G401 (cell line): ENCODE results near the gene XRN1. TPM values are rescaled to one million over a fixed set of nuclear protein-coding genes. Genes with fewer than 3 reads are reported as not detected.
"Not testable (repeated sequence)": the region's sequence is repeated elsewhere in the genome, so short reads cannot be mapped to it uniquely, and the experiment has no call there.

ENCODE experiments used
- DNase-seq: peaks from one replicate; pipeline ENCODE4 v3.0.0-alpha.2; 2015; ENCODE audit warnings: low spot score
- in situ Hi-C: cut with HindIII; loops from 2 replicates; pipeline ENCODE4 v1.10.0; 2016; ENCODE audit warnings: low sequenced_read_pairs, mixed read lengths
- total RNA-seq: library from RNA; depleted of rRNA; stranded (reverse); fragments of >200 nt; shearing (Covaris generic); gene quantifications from 2 replicates; pipeline ENCODE4 v1.2.3, GENCODE V29; 2014

Gene XRN1
- total RNA-seq, 1 experiment from 2014 or later, result 7.7 TPM

GRCh38 chr3:142438096-142438495, 9.7 kb downstream of the XRN1 start:
- DNase-seq, in situ Hi-C loops: not testable (repeated sequence)

- no peak for DNase-seq
- in situ Hi-C loops, result no loop called here
Measured at GRCh38 chr3:142436951-142437585, 10.8 kb downstream of the XRN1 start.

GRCh38 chr3:142434503-142434902, 13.3 kb downstream of the XRN1 start:
- no peak for DNase-seq
- in situ Hi-C loops, result no loop called here

- DNase-seq, result no peak
- in situ Hi-C loops, result no loop called here
Measured at GRCh38 chr3:142433110-142433509, 14.7 kb downstream of the XRN1 start.

GRCh38 chr3:142429582-142429981, 18.3 kb downstream of the XRN1 start:
- no peak for DNase-seq
- in situ Hi-C loops, result no loop called here

- DNase-seq, result no peak
- in situ Hi-C loops, result no loop called here
Measured at GRCh38 chr3:142424754-142425153, 23.1 kb downstream of the XRN1 start.

- in situ Hi-C loops, result no loop called here
- DNase-seq, result no peak
Measured at GRCh38 chr3:142418926-142419592, 28.8 kb downstream of the XRN1 start.

- in situ Hi-C loops, result no loop called here
- no peak for DNase-seq
Measured at GRCh38 chr3:142417302-142417701, 30.5 kb downstream of the XRN1 start.

- DNase-seq, in situ Hi-C loops: not testable (repeated sequence)
Measured at GRCh38 chr3:142400537-142400936, 47.3 kb downstream of the XRN1 start.

- no peak for DNase-seq
- in situ Hi-C loops, result no loop called here
Measured at GRCh38 chr3:142394921-142395622, 52.8 kb downstream of the XRN1 start.

- DNase-seq, result no peak
- in situ Hi-C loops, result no loop called here
Measured at GRCh38 chr3:142385078-142385477, 62.8 kb downstream of the XRN1 start.

GRCh38 chr3:142374687-142375086, 73.2 kb downstream of the XRN1 start:
- in situ Hi-C loops, result no loop called here
- no peak for DNase-seq

- in situ Hi-C loops, DNase-seq: not testable (repeated sequence)
Measured at GRCh38 chr3:142369576-142369975, 78.3 kb downstream of the XRN1 start.

- no peak for DNase-seq
- in situ Hi-C loops, result no loop called here
Measured at GRCh38 chr3:142366434-142366833, 81.4 kb downstream of the XRN1 start.

- in situ Hi-C loops, result no loop called here
- no peak for DNase-seq
Measured at GRCh38 chr3:142363936-142364467, 83.8 kb downstream of the XRN1 start.

- in situ Hi-C loops, DNase-seq: not testable (repeated sequence)
Measured at GRCh38 chr3:142363433-142363832, 84.4 kb downstream of the XRN1 start.

- DNase-seq, result no peak
- in situ Hi-C loops, result no loop called here
Measured at GRCh38 chr3:142359367-142359766, 88.5 kb downstream of the XRN1 start.

- DNase-seq, result no peak
- in situ Hi-C loops, result no loop called here
Measured at GRCh38 chr3:142356818-142357217, 91.0 kb downstream of the XRN1 start.

- in situ Hi-C loops, result no loop called here
- DNase-seq, result no peak
Measured at GRCh38 chr3:142355692-142356091, 92.1 kb downstream of the XRN1 start.

GRCh38 chr3:142354076-142354475, 93.8 kb downstream of the XRN1 start:
- in situ Hi-C loops, result no loop called here
- no peak for DNase-seq
